Jurkat, Clone E6-1 (cell line): ENCODE results near the gene OMD.

ENCODE experiments used
- DNase-seq: peaks from one replicate; pipeline ENCODE4 v3.0.0-alpha.2; 2011; ENCODE audit warnings: low read depth, low spot score
- H3K4me3 ChIP-seq: 2 replicates; pipeline ENCODE4 v1.5.1; 2011; ENCODE audit warnings: mild to moderate bottlenecking, low read length, control low read depth, moderate library complexity

Gene OMD

DNA sequence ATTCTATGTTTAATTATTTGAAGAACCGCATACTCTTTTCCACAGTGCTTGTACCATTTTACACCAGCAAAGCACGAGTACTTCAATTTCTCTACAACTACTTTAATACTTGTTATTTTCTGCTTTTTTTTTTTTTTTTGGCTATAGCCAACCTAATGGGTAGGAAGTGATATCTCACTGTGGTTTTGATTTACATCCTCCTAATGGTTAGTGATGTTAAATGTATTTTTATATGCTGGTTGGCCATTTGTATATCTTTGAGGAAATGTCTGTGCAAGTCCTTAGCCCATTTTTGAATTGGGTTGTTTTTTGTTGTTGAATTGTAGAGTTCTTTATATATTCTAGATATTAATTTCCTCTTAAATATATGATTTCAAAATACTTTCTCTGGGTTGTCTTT is 42.5 kb downstream of the OMD start:
- H3K4me3 ChIP-seq: no peak overlapping the region
- no peak for DNase-seq

DNA sequence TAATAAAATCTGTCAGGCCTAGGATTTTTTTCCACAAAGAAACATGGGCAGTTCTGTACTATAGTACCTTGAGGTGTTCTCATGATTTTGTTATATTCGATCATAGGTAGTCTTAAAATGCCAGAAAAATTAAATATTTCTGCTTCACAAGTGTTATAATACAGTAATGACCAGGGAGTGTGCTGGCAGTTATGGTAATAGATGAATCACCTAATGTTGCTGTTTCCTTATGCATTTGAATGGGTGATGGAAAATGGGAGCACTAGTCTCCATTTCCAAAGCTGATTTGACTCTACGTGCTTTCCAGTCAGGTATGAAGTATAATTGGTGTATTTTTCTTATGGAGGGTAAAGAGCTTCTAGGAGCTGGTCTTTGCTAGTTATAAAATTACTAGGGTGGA is 43.7 kb downstream of the OMD start:
- H3K4me3 ChIP-seq: no peak overlapping the region
- no peak for DNase-seq

DNA sequence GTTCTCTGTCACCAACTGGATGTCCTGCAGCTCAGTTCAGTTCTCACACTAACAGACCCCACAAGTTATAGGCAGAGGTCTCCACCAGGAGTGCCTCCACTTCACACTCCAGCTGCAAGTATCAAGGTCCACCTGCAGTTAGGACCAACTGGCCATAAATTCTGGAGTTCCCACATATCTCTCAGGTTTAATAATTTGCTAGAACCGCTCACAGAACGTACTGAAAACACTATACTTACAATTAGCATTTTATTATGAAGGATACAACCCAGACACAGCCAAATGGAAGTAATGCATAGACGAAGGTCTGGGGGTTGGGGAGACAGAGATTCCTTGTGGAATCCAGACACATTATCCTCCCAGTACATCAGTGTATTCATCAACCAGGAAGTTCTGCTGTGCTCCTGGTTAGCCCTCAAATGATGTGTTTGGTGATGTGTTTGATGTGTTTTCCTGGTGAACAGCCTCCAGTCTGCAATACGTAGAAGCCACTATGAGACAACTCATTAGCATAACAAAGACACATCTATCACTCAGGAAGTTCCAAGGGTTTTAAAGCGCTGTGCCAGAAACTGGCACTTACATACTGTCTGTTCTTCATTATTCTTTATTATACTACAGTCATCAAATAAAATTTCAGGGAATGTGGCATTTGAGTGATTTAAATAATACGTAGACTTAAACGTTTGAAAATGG is 45.3 kb downstream of the OMD start:
- peak; percentile 88 for DNase-seq

DNA sequence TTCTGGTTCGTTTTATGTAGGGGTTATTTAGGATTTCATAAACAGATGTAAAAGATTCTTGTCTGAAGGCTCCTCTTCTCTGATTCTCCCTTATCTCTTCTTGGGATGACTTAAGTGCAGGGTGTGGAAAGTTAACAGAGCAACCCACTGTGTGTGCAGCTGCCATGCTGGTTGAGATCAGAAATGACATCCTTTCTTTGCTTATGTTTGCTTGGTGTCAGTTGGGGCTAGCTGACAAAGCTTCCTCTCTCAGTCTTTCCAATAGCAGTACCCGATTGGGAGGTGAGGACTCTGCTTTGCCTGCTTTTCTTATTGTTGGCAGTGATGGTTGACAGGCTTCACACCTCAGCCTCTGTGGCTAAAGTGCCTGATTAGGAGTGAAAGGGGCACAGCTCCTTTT is 46.4 kb downstream of the OMD start:
- H3K4me3 ChIP-seq: no peak overlapping the region
- peak; percentile 46 for DNase-seq

More for the DNA sequence above, 45.3 kb downstream of the OMD start:
- peak overlapping the region; percentile 4; the same call in 1 of the 2 replicates for H3K4me3 ChIP-seq

DNA sequence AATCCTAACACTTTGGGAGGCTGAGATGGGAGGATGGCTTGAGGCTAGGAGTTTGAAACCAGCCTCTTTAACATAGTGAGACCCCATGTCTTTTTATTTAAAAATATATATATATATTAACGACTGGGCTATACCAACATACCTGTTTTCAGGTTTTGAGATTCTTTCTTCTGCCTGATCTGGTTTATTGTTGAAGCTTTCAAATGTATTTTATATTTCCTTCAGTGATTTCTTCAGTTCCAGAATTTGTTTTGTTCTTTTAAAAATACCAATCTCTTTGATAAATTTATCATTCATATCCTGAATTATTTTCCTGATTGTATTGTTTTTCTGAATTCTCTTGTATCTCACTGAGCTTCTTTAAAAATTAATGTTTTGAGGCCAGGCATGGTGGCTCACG is 51.1 kb downstream of the OMD start:
- H3K4me3 ChIP-seq: no peak overlapping the region
- DNase-seq: no peak

DNA sequence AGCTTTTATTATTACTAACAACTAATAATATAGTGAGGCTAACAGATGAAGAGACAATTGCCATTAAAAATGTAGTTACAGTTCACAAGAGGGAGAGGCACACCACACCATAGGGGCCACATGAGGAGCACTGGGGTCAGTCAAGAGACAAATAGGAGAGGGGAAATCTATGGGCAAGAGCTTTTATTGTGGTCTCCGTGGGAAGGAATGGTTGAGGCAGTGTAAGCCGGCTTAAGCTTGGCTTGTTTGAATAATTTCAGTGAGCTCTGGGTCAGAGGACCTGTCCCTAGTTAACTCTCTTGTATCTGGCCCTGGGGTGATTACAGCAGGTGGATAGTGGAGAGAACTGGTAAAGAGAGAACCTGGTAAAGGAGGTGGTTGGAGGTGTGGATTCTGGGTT is 55.2 kb downstream of the OMD start:
- no peak for DNase-seq
- H3K4me3 ChIP-seq: no peak overlapping the region
